GM21619 (cell line): ENCODE measurements around the gene OR52E1.
"Not testable (repeated sequence)": the region's sequence is repeated elsewhere in the genome, so short reads cannot be mapped to it uniquely, and the experiment has no call there.

ENCODE experiments used
- ATAC-seq: cut with Tn5 transposase; IDR thresholded peaks from one replicate; pipeline ENCODE4 v1.9.1; 2021; ENCODE audit not compliant: unreplicated experiment

Gene OR52E1

DNA sequence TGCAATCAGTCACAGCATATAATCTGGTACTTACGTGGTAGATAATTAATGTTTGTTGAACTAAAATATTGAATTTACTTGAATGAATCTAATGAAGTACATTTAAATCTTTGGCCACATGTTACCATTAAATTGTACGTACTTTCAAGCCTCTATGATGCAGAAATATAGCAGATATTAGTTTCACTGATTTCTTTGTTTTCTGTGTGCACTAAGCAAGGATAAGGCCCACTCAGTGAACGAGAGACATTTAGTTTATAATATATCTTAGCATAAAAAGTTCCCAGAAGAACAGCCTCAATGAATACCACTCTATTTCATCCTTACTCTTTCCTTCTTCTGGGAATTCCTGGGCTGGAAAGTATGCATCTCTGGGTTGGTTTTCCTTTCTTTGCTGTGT, at the start of gene OR52E1:
TSS of gene OR52E1 (plus strand) at position 301 of the 400 bp plus-strand sequence.
- ATAC-seq: no peak

DNA sequence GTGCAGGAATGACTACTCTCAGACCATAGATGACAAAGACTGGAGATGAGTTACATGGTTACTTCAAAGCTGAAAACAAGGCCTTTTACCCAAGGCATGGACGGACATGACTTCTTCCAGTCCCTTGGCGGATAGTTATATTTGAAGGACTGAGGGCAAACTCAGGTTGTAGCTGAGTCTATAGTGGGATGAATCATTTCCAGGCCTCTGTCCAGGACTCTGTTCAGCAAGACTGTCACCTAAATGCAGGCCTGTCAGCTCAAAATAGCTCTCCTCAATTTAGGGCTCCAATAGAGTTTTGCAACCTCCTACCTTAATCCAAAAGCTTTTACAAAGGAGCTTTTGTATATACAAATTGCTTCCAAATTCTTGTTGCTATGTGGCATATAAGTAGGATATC, 47.4 kb upstream of the OR52E1 start:
- no peak for ATAC-seq

DNA sequence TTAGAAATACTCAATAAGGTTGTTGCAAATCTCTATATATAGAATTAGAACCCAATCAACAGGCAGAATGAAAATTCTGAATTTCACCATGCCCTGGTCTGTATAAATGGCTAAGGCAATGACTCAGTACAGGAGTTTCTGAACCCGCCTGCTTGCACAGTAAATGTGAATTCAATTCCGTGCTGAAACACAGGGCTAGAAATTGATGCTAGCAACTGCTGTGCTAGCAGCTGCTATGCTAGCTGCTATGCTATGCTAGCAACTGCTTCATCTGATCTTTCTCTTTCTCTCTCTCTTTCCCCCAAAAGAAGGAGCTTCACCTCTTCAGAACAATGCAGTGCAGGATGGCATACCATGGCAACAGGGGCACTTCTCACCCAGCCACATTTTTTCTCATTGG, 32.7 kb upstream of the OR52E1 start:
- no peak for ATAC-seq

GRCh38 chr11:5037926-5038325, 31.4 kb upstream of the OR52E1 start:
- ATAC-seq: no peak

- no peak for ATAC-seq
Observed at GRCh38 chr11:5038341-5038740, 31.0 kb upstream of the OR52E1 start.

DNA sequence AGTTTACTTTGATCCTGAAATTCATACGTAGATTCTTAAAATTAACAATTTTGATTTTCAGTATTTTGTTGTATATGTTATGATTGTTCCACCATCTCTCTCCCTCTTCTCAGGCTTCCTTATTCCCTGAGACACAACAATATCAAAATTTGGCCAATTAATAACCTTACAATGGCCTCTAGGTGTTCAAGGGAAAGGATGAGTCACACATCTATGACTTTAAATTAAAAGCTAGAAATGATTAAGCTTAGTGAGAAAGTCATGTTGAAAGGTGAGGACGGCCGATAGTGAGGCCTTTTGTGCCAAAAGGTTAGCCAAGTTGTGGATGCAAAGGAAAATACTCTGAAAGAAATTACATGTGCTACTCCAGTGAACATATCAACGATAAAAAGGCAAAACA, 28.5 kb upstream of the OR52E1 start:
- ATAC-seq: no peak

DNA sequence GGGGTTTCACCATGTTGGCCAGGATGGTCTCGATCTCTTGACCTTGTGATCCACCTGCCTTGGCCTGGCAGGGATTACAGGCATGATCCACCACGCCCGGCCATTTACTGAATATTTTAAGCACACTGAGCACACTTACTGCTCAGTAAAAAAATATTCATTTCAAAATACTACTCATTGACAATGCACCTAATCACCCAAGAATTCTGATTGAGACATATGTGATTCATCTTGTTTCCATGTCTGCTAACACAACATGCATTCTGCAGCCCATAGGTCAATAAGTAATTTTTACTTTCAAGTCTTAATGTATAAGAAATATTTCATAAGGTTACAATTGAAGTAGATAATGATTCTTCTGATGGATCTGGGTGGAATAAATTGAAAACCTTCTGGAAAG, 27.3 kb upstream of the OR52E1 start:
- no peak for ATAC-seq

- no peak for ATAC-seq
Observed at GRCh38 chr11:5043380-5043779, 26.0 kb upstream of the OR52E1 start.

GRCh38 chr11:5046226-5046625, 23.1 kb upstream of the OR52E1 start, which contains the start of gene OR52J3:
TSS of gene OR52J3 (plus strand) at chr11:5046526. CDS start at chr11:5046526, 0 bp downstream.
- ATAC-seq: no peak

GRCh38 chr11:5046754-5047330, 22.5 kb upstream of the OR52E1 start:
- no peak for ATAC-seq

DNA sequence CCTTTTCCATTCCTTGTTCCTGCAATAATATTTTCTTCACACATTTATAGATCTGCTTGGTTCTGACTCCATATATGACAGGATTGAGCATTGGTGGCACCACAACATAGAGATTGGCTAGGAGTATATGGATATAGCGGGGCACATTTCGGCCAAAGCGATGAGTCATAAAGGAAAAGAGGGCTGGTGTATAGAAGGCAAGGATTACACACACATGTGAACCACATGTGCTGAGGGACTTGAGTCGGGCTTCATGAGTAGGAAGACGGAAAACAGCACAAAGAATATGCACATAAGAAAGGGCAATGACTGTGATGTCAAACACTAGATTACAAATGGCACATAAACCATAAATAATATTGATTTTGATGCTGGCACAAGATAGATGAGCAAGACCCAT, 10.7 kb upstream of the OR52E1 start:
- not testable (repeated sequence) for ATAC-seq

DNA sequence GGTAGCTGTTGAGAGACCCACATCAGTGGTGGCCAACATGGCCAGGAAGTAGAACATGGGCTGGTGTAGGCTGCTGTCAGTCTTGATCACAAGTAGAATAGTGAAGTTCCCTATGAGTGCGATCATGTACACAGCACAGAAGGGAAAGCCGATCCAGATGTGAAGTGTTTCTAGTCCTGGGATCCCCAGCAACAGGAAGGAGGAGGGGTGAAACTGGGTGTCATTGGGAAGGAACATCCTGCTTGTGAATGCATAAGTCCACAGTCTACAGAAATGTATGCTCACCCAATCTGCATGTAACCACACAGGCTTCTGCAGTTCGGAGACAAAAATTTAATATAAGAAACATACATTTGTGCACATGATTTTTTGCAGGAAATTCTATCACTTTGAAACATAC, 10.0 kb upstream of the OR52E1 start, which contains the start of gene OR52E2:
TSS of gene OR52E2 (minus strand) at position 237 of the 400 bp plus-strand sequence. CDS start at position 237, 0 bp downstream.
- ATAC-seq: no peak

- ATAC-seq: no peak
Observed at GRCh38 chr11:5065027-5065426, 4.3 kb upstream of the OR52E1 start.

DNA sequence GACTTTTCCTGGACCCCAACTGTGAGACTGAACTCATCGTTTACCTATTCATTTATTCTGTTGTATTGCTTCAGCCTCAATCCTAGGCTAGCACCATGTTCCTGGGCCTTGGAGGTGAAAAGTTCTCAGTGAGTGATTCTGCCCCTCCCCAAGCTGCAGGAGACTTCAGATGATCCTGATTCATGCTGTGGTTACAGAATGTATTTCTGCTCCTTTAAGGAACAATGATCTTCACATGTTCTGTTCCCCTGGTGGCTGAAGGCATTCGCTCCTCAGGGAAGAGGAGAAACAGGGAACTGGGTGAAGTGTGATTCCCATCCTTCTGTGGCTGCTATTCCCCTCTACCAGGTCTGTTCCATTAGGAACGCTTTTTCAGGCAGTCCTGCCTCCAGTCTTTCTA, 2.4 kb downstream of the OR52E1 start:
- ATAC-seq: no peak

- no peak for ATAC-seq
Observed at GRCh38 chr11:5081405-5081804, 12.0 kb downstream of the OR52E1 start.

- no peak for ATAC-seq
Observed at GRCh38 chr11:5083602-5084001, 14.2 kb downstream of the OR52E1 start.

- no peak for ATAC-seq
Observed at GRCh38 chr11:5088556-5088955, 19.2 kb downstream of the OR52E1 start.

GRCh38 chr11:5090668-5091067, 21.3 kb downstream of the OR52E1 start:
- ATAC-seq: no peak

- ATAC-seq: no peak
Observed at GRCh38 chr11:5092821-5093585, 23.6 kb downstream of the OR52E1 start.

- no peak for ATAC-seq
Observed at GRCh38 chr11:5096011-5096410, 26.6 kb downstream of the OR52E1 start.

DNA sequence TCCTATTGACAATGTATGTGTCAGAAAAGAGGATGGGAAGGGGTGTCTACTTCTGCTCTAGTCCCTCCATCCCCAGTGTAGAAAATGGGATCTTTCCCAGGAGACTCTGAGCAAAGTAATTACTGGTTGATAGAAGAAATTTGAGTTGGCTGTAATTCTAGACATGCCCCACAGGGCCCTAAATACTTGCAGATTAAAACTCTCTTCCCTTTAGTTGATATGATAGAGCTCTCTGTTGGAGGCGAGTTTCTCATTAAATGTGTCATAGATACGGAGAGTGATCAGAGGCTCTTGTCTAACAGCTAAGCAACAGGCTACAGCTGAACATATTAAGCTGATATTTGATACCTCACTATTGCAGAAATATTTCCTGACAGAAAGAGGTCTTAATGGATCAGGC, 32.9 kb downstream of the OR52E1 start:
- ATAC-seq: no peak

DNA sequence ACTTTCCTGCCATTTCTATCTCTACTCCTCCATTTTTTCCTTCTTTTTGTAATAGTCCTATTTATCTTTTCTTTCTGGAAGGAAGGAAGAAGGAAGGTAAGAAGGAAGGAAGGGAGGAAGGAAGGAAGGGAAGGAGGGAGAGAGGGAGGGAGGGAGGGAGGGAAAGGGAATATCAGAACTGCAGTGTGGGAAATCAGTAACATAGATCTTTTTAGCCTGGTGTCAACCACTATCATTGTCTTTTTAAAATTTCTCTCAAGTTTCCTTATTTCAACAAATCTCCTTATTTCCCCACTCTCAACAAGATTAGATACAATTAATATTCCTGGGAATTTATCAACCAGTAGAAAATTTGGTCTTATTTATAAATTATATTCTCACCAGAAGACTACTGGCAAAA, 33.7 kb downstream of the OR52E1 start:
- ATAC-seq: no peak

- no peak for ATAC-seq
Observed at GRCh38 chr11:5107285-5107684, 37.9 kb downstream of the OR52E1 start.
